Measurements from ENCODE around the gene DIPK1A. TPM values are rescaled to one million over a fixed set of nuclear protein-coding genes. Genes with fewer than 3 reads are reported as not detected.

DIPK1A gene
- total RNA-seq, 4 donors from 2014 or later, result 3.1 to 9.9 (median 4.9) TPM

DNA sequence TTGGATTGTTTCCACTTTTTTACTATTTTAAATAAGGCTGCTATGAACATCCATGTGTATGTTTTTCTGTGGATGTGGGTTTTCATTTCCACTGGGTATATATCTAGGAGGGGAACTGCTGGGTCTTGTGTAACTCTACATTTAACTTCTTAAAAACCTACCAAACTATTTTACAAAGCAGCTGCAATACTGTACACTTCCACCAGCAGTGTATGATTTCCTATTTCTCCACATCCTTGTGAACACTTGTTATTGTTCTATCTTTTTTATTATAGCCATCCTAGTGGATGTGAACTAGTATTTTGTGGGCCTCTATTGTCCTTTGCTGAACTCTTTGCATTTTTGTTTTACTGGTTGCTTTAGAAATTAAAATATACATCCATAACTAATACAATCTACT is 33.4 kb downstream of the DIPK1A start:
- Histone ChIP-seq H3K4me3 (no peak overlapping the region), H3K27me3 (no peaks in the 10 kb centered on the region), H3K9me3 (no peaks in the 10 kb centered on the region), H3K36me3 (no peaks in the 10 kb centered on the region), H3K4me1 (peaks cover 0 to 4% (median under 1%) of the 10 kb centered on the region in 3 donors), H3K27ac (no peak overlapping the region)
- intact Hi-C loops (cut with DNase I), result no loop called here
- no peak for TF ChIP-seq POLR2A (IDR thresholded peaks at IDR 0.05)
- TF ChIP-seq, protein P1, sequence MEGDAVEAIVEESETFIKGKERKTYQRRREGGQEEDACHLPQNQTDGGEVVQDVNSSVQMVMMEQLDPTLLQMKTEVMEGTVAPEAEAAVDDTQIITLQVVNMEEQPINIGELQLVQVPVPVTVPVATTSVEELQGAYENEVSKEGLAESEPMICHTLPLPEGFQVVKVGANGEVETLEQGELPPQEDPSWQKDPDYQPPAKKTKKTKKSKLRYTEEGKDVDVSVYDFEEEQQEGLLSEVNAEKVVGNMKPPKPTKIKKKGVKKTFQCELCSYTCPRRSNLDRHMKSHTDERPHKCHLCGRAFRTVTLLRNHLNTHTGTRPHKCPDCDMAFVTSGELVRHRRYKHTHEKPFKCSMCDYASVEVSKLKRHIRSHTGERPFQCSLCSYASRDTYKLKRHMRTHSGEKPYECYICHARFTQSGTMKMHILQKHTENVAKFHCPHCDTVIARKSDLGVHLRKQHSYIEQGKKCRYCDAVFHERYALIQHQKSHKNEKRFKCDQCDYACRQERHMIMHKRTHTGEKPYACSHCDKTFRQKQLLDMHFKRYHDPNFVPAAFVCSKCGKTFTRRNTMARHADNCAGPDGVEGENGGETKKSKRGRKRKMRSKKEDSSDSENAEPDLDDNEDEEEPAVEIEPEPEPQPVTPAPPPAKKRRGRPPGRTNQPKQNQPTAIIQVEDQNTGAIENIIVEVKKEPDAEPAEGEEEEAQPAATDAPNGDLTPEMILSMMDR (IDR thresholded peaks at IDR 0.05), result peak in 1 of 6 experiments; percentile 23
- no peak for DNase-seq

DNA sequence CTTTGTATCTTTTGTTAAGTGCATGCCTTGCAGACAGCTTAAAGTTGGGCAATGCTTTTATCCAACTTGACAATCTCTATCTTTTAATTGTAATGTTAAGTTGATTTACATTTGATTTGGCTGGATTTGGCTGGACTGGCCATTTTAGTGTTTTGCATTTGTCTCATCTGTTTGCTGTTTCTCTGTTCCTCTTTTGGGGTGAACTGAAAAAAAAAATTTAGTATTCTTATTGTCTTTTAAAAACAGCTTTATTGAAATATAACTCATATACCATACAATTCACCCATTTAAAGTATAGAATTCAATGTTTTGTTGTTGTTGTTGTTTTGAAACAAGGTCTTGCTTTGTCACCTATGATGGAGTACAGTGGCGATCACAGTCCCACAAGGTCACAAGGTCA is 34.4 kb downstream of the DIPK1A start:
- H3K9me3 ChIP-seq, result no peaks in the 10 kb centered on the region
- WGBS, 2 donors, result 95 to 100% methylated on average over 1 of the region's 1 CpG
- intact Hi-C loops (cut with DNase I), result no loop called here
- H3K27me3 ChIP-seq, result no peaks in the 10 kb centered on the region
- H3K27ac ChIP-seq, result no peak overlapping the region
- peaks cover 0 to 4% (median 0%) of the 10 kb centered on the region in 3 donors for H3K4me1 ChIP-seq
- no peak for DNase-seq
- H3K36me3 ChIP-seq, result no peaks in the 10 kb centered on the region
- no peak for TF ChIP-seq POLR2A (IDR thresholded peaks at IDR 0.05)
- TF ChIP-seq, protein P1 (IDR thresholded peaks at IDR 0.05), result no peak
- no peak overlapping the region for H3K4me3 ChIP-seq

DNA sequence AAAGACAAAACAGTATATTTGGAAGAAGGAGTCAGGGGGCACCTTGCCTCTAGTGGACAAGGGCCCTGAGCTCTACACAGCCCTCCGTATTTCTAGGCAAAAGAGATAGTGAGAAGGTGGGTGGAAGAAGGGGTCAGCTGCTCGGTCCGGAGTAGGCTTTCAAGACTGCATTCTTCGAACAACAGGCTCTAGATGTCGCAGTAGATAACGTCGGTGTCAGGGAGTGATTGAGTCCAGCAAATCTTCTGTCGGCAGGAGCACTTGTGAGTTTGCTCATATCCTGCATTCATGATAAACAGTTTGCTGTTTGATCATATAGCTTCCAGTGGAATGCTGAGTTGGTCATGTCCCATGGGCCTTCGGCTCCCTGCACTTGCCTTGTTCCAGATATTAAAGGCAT is 36.8 kb downstream of the DIPK1A start:
- WGBS, 2 donors, result 85 to 87% methylated on average over 9 of the region's 9 CpGs
- H3K4me1 ChIP-seq, result no peaks in the 10 kb centered on the region
- DNase-seq, result no peak
- H3K36me3 ChIP-seq, result no peaks in the 10 kb centered on the region
- peak overlapping the region in 2 of 4 donors; percentile 26 to 34 for H3K27ac ChIP-seq
- intact Hi-C loops (cut with DNase I), result no loop called here
- H3K27me3 ChIP-seq, result no peaks in the 10 kb centered on the region
- H3K4me3 ChIP-seq, result no peak overlapping the region
- no peak for TF ChIP-seq POLR2A (IDR thresholded peaks at IDR 0.05)
- TF ChIP-seq, protein P1 (IDR thresholded peaks at IDR 0.05), result no peak
- no peaks in the 10 kb centered on the region for H3K9me3 ChIP-seq

DNA sequence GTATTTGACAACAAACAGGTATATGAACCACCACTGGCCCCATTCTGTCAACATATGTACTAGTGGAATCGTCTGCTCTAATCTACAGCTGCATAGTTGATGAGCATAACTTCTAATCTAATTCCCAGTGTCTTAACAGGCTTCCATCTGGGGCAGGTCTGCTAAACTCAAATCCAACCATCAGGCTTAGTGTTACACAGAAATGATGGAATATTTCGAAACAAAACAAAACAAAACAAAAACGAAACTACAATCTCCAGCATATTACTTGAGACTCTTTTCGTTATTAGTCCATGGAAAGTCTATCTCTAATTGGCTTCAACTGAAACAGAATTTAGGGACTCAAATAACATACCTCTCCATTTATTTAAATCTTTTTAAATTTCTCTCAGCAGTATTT is 37.6 kb downstream of the DIPK1A start:
- Histone ChIP-seq H3K27me3 (no peaks in the 10 kb centered on the region), H3K4me3 (no peak overlapping the region), H3K36me3 (no peaks in the 10 kb centered on the region), H3K4me1 (no peaks in the 10 kb centered on the region), H3K9me3 (no peaks in the 10 kb centered on the region), H3K27ac (peak overlapping the region in 3 of 4 donors; percentile 22 to 38 (median 26))
- TF ChIP-seq, protein P1 (IDR thresholded peaks at IDR 0.05), result no peak
- no peak for TF ChIP-seq POLR2A (IDR thresholded peaks at IDR 0.05)
- 61 to 78% methylated on average over 4 of the region's 4 CpGs for WGBS, 2 donors
- intact Hi-C loops (cut with DNase I), result no loop called here
- no peak for DNase-seq

DNA sequence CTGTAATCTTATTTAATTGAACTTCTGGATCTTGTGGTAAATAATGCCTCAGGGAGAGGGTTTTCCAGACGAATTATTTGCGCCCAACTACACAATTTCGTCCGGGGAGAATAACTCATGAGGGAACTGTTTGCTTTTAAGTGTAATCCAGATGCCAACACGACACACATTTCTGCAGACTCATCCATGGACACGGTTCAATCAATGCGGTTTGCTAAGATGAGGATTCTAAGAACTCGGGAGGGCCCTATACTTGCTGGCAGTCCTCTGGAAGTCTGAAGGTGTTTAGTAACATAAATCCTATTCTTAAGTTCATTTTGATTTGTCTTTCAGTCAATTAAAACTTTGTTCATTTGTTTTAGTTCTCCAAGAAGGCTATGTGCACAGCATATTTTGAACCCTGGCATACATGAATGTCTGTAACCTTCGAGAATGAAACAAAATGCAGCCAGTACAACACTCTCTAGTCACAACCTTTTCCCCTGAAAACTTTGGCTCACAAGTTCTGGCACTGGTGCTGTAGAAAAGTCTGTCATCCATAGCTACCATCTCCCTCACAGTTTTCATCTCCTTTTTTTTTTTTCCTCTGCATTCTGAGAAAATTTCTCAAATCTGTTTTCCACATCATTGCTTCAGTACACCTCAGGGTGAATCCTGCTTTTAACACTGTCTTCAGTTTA is 38.8 kb downstream of the DIPK1A start:
- Histone ChIP-seq H3K4me1 (no peaks in the 10 kb centered on the region), H3K9me3 (no peaks in the 10 kb centered on the region), H3K4me3 (no peak overlapping the region), H3K27ac (peak overlapping the region in 2 of 4 donors; percentile 22 to 26), H3K27me3 (no peaks in the 10 kb centered on the region), H3K36me3 (no peaks in the 10 kb centered on the region)
- TF ChIP-seq, protein P1 (IDR thresholded peaks at IDR 0.05), result no peak
- no peak for TF ChIP-seq POLR2A (IDR thresholded peaks at IDR 0.05)
- intact Hi-C loops (cut with DNase I), result no loop called here
- no peak for DNase-seq
- WGBS, 2 donors, result 64 to 68% methylated on average over 9 of the region's 9 CpGs

Data from esophagus squamous epithelium (tissue), 5 donors.